ENCODE measurements around the gene UGT1A10.

The UGT1A10 gene

DNA sequence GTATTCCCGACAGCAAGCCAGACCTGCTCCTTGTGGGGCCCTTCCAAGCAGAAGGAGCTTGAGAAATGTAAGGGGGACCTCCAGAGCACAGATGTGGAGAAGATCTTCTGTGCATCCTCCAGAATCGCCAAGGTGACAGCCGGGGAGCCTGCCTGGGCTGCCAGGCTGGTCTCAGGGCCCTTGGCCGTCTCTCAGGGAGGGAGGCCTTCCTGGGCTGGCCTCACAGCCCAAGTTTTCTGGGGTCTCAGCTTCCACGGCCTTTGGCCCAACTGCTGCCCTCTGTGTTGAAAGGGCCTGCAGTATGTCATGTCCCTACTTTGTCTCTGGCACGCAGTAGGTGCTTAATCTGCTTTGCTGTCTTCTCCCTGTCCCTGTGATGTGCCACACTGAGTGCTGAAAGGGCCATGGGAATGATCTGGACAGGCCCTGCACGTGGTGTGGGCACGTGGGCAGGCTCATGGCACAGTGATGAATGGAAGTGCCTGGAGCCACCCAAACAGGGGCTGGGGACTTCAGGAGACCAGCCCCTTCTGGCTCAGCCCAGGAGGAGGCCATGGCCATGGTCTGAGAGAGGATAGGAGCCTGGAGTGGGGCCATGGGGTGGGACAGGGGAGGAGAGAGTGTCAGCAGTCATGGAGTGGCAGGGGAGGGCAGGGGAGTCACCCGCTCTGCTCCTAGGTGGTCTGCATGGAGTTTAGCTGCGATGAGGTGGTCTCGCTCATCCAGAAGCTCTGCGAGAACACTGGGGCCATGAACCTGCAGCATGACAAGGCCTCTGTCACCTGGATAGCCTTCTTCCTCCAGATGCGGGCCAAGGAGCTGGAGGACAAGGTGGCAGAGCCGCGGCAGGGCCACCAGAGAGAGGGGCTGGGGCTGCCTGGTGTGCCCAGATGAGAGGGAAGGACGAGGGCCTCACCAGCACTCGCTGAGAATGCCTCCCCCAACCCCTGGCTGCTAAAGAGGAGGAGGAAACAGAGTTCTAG is 182.7 kb downstream of the UGT1A10 start:
- Mint-ChIP-seq H3K9me3 (no peaks in the 10 kb centered on the region), H3K4me1 (ENCODE audit: low read depth in 2 of 2) (peaks cover 3 to 4% of the 10 kb centered on the region in 2 donors), H3K27ac (no peak overlapping the region), H3K36me3 (ENCODE audit: insufficient read depth) (no peaks in the 10 kb centered on the region), H3K27me3 (peaks cover 47 to 77% of the 10 kb centered on the region in 2 donors), H3K4me3 (no peak overlapping the region)
- DNase-seq (no peak), ATAC-seq (replicated peaks) (no peak)

DNA sequence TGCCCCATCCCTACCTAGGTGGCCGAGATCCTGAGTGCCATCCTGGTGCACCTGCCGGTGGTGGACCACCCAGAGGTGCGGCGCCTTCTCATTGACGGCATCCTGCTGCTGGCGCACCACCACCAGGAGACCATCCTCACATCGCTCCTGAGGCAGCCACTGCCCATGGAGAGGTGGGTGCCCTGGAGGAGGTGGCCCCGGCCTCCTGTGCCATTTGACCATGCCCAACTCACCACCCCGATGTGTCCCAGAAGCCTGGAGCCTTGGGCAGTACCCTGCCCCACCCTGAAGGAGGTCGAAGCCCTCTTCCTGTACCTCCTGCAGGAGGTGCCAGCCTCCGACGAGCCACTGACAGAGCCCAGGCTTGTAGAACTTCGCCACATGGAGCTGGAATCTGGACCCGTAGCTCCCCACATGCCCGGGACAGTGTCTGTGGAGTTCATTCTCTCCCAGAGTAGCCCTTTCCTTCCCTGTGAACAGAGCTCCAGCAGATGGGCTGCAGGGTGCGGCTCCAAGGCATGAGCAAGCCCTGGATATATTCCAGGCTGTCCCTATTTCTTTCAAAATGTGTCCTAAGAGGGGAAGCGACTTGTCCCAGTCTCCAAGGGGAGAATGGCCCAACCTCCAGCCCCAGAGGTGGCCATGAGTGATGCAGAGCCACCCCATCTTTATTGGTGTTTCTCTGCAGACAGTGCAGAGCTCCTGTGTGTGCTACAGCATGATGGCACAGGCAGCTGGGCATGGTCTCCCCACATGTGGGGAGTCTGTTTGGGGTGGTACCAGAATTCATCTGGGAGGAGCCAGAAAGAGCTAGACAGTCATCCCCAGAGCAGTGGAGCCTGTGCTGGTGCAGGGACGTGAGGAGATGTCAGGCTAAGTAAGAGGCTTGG is 183.9 kb downstream of the UGT1A10 start:
- no peak for DNase-seq
- no peaks in the 10 kb centered on the region for H3K36me3 Mint-ChIP-seq (ENCODE audit: insufficient read depth)
- ATAC-seq (replicated peaks) = no peak
- H3K9me3 Mint-ChIP-seq = no peaks in the 10 kb centered on the region
- H3K4me1 Mint-ChIP-seq (ENCODE audit: low read depth in 2 of 2) = peaks cover 3 to 4% of the 10 kb centered on the region in 2 donors
- no peak overlapping the region for H3K27ac Mint-ChIP-seq
- H3K4me3 Mint-ChIP-seq = no peak overlapping the region
- peaks cover 47 to 68% of the 10 kb centered on the region in 2 donors for H3K27me3 Mint-ChIP-seq

DNA sequence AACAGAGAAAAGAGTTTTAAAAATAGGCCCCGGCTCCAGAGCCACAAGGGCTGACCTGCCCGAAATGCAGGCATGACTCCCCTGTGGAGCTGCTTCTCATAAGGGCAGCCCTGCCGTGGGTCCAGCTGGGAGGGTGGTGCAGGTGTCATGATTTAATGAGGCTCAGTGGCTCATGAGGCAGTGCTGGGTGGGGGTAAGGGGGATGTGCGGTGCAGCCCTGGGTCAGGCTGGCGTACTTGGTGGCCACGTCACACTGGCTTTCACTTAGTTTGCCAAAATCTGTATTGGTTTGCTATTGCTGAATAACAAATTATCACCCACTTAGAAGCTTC is 184.5 kb downstream of the UGT1A10 start:
- no peak overlapping the region for H3K4me3 Mint-ChIP-seq

DNA sequence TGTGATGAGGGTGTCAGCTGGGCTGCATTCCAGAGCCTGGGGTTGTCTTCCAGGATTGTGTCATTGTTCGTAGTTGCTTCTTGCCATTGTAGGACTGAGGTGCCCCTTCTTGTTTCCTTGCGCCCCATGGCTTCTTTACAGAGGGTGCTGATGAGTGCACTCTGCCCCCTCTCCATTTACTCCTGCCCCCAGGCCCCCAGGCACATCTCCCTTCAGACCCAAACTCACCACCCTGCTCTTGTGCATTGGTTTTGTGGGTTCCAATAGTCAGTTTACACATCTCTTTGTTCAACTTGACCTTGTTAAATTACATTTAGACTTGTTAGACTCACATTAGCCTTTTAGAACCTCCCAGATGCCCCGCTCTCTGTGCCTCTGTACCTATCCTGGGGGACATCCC is 184.9 kb downstream of the UGT1A10 start:
- no peak overlapping the region for H3K4me3 Mint-ChIP-seq
- peaks cover 3 to 4% of the 10 kb centered on the region in 2 donors for H3K4me1 Mint-ChIP-seq (ENCODE audit: low read depth in 2 of 2)
- no peaks in the 10 kb centered on the region for H3K9me3 Mint-ChIP-seq
- H3K27me3 Mint-ChIP-seq = peaks cover 40 to 75% of the 10 kb centered on the region in 2 donors
- ATAC-seq (replicated peaks) = no peak
- DNase-seq = no peak
- no peak overlapping the region for H3K27ac Mint-ChIP-seq
- no peaks in the 10 kb centered on the region for H3K36me3 Mint-ChIP-seq (ENCODE audit: insufficient read depth)

More for the DNA sequence above, 184.5 kb downstream of the UGT1A10 start:
- Mint-ChIP-seq H3K36me3 (ENCODE audit: insufficient read depth) (no peaks in the 10 kb centered on the region), H3K27me3 (peaks cover 44 to 73% of the 10 kb centered on the region in 2 donors), H3K9me3 (no peaks in the 10 kb centered on the region), H3K27ac (no peak overlapping the region), H3K4me1 (ENCODE audit: low read depth in 2 of 2) (peaks cover 3 to 4% of the 10 kb centered on the region in 2 donors)
- no peak for DNase-seq
- ATAC-seq (replicated peaks) = no peak

DNA sequence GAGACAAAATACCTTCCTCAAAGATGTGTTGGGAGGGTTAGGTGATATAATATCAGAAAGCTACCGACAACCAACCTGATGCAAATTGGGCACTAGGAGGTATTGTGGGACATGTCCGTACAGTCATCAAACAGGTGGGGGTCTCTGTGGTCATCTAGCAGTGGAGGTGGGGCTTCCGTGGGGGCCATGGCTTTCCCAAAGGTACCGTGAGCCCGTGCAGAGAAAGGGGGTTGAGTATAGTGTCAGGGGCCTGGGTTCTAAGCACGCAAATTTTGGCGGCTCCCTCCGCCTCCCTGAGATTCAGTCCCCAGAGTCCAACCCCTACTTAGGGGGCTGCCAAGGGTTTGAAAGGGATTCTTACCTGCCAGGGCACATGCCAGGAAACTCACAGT is 185.5 kb downstream of the UGT1A10 start:
- DNase-seq (no peak), ATAC-seq (replicated peaks) (no peak)
- H3K9me3 Mint-ChIP-seq = no peaks in the 10 kb centered on the region
- no peak overlapping the region for H3K27ac Mint-ChIP-seq
- H3K4me3 Mint-ChIP-seq = no peak overlapping the region
- H3K27me3 Mint-ChIP-seq = peaks cover 35 to 75% of the 10 kb centered on the region in 2 donors
- no peaks in the 10 kb centered on the region for H3K36me3 Mint-ChIP-seq (ENCODE audit: insufficient read depth)
- peaks cover 3 to 4% of the 10 kb centered on the region in 2 donors for H3K4me1 Mint-ChIP-seq (ENCODE audit: low read depth in 2 of 2)

DNA sequence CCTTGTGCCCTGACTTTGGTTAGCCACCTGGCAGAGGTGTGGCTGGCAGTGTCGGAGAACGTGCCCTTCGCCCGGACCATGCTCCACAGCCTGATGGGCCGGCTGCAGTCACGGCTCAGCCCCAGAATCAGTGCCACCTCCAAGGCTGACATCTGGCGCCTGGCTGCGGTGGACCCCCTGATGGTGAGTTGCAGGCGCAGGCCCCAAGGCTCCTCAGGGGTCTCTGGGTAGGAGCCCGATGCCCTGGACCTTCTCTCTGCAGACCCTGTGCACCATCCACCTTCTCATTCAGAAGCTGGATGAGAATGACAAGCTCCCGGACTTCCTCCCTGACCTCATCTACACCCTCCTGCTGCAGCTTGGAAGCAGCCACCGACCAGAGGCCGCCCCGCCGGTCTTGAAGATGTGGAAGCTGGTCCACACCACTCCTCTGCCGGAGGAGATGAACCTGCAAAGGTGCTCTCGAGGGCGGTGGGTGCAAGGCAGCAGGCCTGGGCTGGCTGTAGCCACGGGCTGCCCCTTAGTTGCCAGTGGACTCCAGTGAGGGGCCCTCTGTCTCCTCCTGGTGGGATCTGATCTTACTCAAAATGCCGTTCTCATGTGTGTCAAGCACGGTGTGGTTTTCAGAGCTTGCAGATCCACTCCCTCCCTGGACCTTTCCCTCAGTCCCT is 186.0 kb downstream of the UGT1A10 start:
- Mint-ChIP-seq H3K27me3 (peaks cover 29 to 75% of the 10 kb centered on the region in 2 donors), H3K9me3 (no peaks in the 10 kb centered on the region), H3K4me3 (no peak overlapping the region), H3K4me1 (ENCODE audit: low read depth in 2 of 2) (peaks cover under 1 to 3% of the 10 kb centered on the region in 2 donors), H3K36me3 (ENCODE audit: insufficient read depth) (no peaks in the 10 kb centered on the region), H3K27ac (no peak overlapping the region)
- ATAC-seq (replicated peaks) (no peak), DNase-seq (no peak)

Measured in effector memory CD8-positive, alpha-beta T cell (primary cell).